GM19467 (cell line): ENCODE results near the gene RNF144A.

ENCODE experiments used
- ATAC-seq: cut with Tn5 transposase; IDR thresholded peaks from one replicate; pipeline ENCODE4 v1.9.1; 2021; ENCODE audit warnings: mild to moderate bottlenecking, moderate library complexity; ENCODE audit not compliant: unreplicated experiment

RNF144A gene

DNA sequence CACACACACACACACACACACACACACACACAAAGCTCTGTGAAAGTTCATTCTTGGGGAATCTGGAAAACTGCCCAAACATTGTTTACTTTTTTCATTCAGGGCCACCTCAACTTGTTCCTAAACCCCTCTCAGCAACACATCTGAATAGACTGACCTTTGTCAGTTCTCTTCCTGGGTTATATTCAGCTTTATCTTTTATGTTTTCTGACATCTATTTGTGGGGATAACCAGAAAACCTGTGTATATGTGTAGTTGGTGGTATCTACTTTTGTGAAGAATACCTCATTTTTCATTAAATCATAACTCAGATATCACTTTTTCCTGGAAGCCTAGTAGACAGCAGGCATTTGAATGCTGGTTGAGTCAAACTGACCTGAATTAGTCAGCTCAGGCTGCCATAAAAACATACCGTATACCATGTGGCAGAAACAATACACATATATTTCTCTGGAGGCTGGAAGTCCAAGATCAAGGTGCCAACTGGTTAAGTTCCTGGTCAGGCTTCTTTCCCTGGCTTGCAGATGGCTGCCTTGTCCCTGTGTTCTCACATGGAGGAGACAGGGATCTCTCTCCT, 11.0 kb upstream of the RNF144A start:
- ATAC-seq: no peak

DNA sequence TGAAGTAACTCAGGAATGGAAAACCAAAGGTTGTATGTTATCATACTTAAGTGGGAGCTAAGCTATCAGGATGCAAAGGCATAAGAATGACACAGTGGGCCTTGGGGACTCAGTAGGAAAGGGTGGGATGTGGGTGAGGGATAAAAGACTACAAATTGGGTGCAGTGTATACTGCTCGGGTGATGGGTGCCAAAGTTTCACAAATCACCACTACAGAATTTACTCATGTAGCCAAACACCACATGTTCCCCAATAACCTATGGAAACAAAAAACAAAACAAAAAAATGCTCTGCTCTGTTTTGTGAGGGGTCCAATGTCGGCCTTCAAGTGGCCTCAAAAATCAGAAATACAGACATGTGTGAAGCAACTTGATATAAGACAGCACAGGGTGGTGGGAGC, 8.9 kb upstream of the RNF144A start:
- ATAC-seq: no peak

DNA sequence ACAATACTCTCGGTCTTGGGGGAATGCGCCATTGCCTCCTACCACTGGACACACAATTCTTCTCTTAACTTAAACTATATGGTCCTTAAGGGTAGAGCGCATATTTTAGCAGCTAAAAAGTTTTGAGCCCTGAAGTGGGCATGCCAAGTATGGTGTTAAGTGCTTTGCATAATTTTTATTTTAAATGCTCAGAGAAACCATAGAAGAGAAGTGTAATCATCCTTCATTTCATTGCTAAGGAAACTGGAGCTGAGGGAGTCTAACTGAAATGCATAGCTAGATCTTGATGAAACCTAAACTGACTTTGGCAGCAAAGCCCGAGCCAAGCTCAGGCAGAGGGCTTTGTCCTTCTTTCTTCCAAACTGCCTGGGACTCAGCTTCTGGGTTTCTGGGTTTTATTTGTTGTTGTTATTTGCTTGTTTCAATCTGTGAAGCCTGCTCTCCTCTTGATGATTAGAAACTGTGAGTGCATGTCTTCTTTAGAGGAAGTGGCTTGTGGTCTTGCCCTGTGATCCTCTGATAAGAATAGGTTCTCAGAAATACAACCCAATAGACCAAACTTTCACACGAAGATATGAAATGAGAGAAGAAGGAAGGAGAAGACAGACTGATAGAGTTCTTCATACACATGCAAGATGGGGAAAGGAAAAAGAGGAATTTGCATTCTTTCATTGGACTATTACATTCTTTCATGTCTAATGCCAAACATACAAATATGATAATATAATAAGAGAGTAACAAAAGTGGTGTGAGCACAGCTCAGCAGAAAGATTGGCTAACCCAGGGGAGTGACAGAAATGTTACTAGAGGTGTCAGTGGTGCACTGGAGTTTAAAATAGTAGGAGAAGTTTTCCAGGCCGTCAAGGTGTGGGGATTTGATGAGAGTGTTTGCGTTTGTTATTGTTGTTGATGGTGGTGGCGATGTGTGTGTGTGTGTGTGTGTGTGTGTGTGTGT, 7.5 kb upstream of the RNF144A start:
- peak; percentile 98 for ATAC-seq

DNA sequence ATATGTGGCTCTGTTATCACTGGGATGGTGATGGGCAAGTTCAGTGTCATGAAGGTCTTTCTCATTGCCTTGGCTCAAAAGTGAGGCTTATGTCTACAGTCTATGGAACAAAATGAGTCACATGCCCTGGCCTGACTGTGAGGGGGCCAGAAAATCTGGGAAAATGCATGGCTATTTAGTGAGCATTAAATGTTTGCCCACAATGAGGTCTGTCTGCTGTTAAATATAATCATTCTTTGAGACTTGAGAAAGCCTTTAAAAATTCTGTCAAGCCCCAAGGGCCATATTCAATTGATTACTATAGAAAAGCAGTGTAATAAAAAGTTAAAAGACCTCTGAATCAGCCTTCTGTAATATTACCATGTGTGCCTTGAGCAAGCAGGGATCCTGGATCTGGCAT, 5.5 kb upstream of the RNF144A start:
- no peak for ATAC-seq

- no peak for ATAC-seq
Observed at GRCh38 chr2:6913415-6914157, 3.6 kb upstream of the RNF144A start.

DNA sequence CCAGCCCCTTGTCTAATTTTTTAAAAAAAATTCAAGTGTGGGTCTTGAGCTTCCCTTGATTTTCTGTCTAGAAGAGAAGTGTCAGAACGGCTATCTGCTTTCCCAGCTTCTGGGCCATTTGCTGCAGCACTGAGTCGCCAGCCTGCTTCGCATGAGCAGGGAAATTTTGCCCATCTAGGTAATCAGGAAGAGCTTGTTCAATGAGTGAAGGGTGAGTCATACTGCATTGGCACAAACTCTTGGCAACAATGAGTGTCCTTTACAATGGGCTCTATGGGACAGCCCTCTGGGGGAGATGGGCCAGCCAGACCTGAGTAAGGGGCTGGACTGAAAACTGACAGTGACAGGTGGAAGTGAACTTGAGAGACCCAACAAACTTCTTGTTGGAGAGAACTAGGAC, 2.4 kb upstream of the RNF144A start:
- ATAC-seq: no peak

DNA sequence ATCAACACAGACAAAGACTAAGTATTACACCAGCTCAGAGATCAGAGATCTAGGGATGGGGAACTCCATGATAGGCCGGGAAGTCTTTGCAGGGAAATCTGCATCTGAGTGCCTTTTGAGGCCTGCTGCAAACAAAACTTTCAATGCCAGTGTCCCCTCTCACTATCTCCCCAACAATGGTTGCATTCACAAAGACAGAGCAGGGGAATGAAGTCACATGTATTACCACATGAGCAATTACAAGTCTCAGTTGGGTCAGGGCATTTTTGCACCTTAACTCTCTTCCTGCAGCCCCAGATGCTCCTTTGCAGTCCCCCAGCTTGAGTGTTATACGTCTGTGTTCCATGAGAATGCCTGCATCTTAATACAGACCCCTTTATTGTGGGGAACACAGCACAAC, 1.8 kb upstream of the RNF144A start:
- no peak for ATAC-seq

GRCh38 chr2:6916224-6916623, 988 bp upstream of the RNF144A start:
- no peak for ATAC-seq

GRCh38 chr2:6916736-6917070, 509 bp upstream of the RNF144A start:
- ATAC-seq: no peak

- peak; percentile 2 for ATAC-seq
Observed at GRCh38 chr2:6917761-6918421, 679 bp downstream of the RNF144A start.

DNA sequence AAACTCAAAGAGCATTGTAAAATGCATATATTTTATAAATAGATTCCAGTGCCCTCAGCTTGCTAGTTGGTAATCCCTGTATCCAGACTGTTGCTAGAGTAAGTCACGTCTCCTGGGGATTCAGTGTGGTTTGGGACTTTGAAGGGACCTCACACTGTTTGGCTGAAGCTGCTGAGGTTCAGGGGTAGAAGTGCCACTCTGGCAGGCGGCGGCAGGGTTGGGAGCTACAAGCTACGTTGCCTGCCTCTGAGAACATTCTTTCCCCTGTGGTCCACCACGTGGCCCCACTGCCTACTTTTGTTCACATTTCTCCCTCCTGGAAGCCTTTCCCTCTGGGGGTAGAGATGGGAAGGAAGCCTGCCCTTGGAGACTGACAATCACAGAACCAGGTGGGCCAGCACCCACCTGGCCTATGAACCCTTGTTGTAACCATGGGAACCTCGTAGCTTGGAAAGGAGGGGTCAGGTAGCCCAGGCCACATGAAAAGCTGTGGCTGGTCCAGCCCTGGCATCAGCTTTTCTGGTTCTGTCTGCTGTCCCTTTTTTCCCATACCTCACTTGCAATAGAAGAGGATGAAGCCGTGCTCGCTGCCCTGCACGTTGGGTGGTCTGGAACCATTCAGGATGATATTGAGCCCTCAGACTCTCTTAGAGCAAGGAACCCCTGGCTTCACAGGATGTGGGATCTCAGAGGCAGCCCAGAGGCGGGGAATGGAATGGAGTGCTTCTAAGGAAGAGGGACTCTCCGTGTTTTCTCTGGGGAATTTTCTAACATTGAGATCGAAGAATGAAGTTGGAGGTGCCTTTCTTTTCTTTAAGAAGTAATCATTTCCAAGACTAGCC, 2.9 kb downstream of the RNF144A start:
- no peak for ATAC-seq

GRCh38 chr2:6920743-6921064, 3.5 kb downstream of the RNF144A start:
- ATAC-seq: no peak

DNA sequence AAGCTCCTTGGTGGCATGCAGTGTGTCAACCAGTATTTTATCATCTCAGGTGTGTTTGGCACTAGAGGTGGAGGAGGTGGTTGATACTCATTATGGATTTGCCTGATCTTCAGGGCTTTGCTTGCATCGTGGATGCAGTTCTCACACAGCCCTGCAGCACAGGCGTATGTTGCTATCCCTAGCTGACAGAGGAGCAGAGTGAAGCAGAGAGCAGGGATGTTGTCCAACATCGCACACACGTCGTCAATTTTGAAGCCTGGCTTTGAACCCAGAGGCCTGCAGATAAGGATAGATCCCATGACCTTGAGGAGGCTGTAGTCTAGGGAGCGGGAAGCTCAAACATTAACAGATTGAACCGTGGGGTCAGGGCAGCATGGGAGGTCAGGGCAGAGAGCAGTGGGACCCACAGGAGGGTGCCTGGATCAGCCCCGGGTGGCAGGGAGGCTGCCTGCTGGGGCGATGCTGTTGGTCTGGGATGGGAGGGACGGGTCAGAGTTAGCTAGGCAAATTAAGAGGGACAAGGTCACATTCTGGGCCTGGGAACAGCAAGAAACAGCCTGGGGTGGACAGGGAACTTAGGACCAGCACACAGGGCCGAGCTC, 4.2 kb downstream of the RNF144A start:
- ATAC-seq: no peak

DNA sequence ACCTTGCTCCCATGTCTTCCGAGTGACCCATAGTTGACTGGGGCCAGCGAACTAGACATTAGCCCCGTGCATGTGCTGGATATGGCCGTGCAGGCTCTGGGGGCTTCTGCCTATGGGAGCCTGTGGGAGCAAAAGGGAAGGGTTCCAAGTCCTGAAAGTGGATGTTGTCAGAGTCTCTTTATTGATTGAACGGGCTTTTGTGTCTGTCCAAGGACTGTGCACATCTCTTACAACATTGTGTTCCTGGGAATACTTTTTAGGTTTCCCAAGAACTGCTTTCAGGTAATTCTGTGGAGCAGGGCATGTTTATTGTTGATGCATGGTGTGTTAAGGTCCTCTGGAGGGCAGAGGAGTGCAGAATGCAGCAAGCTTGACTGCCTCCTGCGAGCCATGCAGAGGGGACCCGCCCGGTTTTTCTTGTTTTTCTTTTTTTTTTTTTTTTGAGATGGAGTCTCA, 5.0 kb downstream of the RNF144A start:
- no peak for ATAC-seq

- no peak for ATAC-seq
Observed at GRCh38 chr2:6923319-6923718, 6.1 kb downstream of the RNF144A start.

DNA sequence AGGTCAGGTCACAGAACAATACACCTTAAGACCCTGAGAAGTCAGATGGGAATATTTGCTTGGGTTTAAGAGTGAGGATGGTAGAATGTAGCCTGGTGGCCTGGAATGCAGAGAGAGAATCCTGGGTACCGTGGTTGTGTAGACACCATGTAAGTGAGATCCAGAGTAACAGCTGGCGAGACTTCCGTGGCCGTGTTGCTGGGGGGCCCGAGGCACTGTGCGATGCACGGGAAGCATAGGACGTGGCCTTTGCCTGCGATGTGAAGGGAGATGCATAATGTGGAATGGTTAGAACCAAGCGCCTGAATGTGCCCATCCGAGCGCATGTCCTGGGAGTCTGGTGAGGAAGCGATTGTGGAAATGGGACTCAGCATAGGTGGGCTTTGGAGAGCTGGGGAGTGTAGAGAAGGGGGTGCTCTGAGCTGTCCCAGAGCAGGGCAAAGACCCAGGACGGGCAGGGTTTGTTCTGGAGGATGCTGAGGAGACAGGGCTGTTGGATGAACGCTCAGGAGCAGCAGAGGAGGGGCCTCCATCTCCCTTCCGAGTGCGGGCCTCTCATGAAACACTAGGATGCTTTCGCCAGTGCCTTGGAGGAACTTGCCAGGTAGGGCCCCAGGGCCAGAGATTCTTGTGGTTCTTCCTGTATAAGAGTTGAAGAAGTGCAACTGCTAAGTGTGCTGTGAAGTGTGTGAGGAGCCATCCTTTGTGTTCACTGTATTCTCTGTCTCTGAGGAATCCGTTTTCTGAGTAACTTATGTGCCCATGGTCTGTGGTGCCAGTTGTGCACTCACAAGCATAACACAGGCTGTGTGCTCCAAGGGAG, 7.1 kb downstream of the RNF144A start:
- no peak for ATAC-seq

GRCh38 chr2:6924924-6925409, 7.8 kb downstream of the RNF144A start:
- no peak for ATAC-seq

DNA sequence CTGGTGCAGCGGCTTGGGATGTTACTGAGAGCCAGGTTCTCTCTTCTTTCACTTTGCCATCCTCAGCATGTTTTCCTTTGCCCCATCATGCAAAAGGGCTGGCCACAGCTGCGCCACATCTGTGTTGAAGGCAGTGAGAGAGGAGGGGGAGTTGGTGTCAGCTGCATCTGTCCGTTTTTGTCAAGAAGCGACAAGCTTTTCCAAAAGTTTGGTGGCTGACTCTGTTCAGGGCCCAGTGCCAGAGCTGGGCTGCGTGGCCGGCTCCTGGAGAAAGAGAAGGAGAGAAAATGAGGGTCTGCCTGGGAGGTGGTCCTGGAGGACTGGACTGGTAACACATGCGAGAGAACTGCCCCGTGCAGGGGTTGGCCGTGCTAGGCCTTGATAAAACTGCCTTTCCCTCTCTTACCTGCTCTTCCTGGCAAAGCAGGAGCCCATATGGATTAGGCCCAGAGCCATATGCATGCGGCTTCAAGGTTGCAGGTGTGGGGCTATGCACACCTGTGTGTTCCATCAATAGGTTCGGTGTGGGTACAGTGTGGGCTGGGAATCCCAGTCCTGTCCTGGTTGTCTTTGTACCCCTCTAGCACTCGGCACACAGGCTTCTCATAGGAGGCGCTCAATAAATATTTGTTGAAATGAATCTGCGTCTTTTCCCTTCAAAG, 9.0 kb downstream of the RNF144A start:
- no peak for ATAC-seq

DNA sequence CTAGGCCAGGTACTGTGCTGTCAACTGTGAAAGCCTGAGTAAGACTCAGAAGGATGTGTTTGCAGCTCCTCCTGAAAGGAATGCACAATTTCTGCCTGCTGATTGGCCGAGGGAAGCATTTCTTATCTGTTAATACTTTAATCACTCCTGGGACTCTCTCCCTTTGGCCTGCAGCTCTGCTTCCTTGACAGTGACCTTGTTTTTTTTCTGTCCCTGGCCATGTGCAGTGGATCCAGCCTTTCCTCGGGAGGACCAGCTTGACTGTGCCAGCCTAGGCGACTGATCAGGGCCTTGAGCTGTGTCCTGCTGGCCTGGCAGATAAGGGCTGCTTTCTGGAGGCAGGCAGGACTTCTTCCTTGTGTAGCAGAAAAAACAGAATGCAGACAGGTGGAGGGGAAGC, 10.0 kb downstream of the RNF144A start:
- ATAC-seq: no peak
